H1 (cell line): Measurements from ENCODE around the gene NFASC. TPM values are rescaled to one million over a fixed set of nuclear protein-coding genes. Genes with fewer than 3 reads are reported as not detected.

Experiments used
- CTCF ChIA-PET: fragments of 300-600 bp; sonication (Branson Sonifier 250); formaldehyde crosslinking; loops from one replicate; lab custom pipeline; 2021; ENCODE audit not compliant: partially characterized antibody; lab: Charles Lee
- POLR2A ChIA-PET: fragments of 300-600 bp; sonication (Branson Sonifier 250); formaldehyde crosslinking; loops from one replicate; lab custom pipeline; 2021; ENCODE audit warnings: inconsistent platforms; ENCODE audit not compliant: partially characterized antibody; lab: Charles Lee
- DNase-seq, 2 experiments: peaks; one replicate each; pipeline versions ENCODE4 v3.0.0 to v3.0.0-alpha.2; 2010 to 2022; ENCODE audit warnings: low spot score in 2 of 2, low read depth in 1 of 2, mixed read lengths in 1 of 2
- FAIRE-seq: peaks from 2 replicates; lab custom pipeline; 2011; peaks lifted over from hg19 to GRCh38; lab: Jason Lieb, UNC
- H2AFZ ChIP-seq: 2 replicates; pipeline ENCODE4 v1.8.1; 2012; ENCODE audit warnings: low read length, inconsistent platforms
- H2AK5ac ChIP-seq: 2 replicates; pipeline ENCODE4 v1.6.1; 2013; ENCODE audit warnings: low read depth, low read length
- H2BK120ac ChIP-seq: replicated peaks from 2 replicates; pipeline ENCODE3; 2013; ENCODE audit warnings: low read depth, low read length, inconsistent platforms
- H2BK12ac ChIP-seq: 2 replicates; pipeline ENCODE4 v1.6.1; 2013; ENCODE audit warnings: low read depth, low read length
- H2BK15ac ChIP-seq: 2 replicates; pipeline ENCODE4 v1.6.1; 2013; ENCODE audit warnings: low read length
- H2BK20ac ChIP-seq: 2 replicates; pipeline ENCODE4 v1.6.1; 2013; ENCODE audit warnings: low read length
- H2BK5ac ChIP-seq: 2 replicates; pipeline ENCODE4 v1.6.1; 2013; ENCODE audit warnings: low read depth, low read length
- H3K14ac ChIP-seq: 2 replicates; pipeline ENCODE4 v1.6.1; 2013; ENCODE audit warnings: inconsistent platforms; ENCODE audit not compliant: insufficient read length
- H3K18ac ChIP-seq: 2 replicates; pipeline ENCODE4 v1.6.1; 2013; ENCODE audit warnings: low read length; ENCODE audit errors: extremely low read depth
- H3K23ac ChIP-seq: 2 replicates; pipeline ENCODE4 v1.6.1; 2013; ENCODE audit warnings: inconsistent platforms; ENCODE audit not compliant: insufficient read length
- H3K23me2 ChIP-seq: 2 replicates; pipeline ENCODE4 v1.6.1; 2013; ENCODE audit warnings: low read depth, low read length
- H3K27ac ChIP-seq: 2 replicates; pipeline ENCODE4 v1.6.1; 2011; ENCODE audit warnings: low read depth, low read length, inconsistent platforms
- H3K27me3 ChIP-seq, 4 experiments: replicated peaks in 1 of 4; 1 replicate in 1 of 4; 2 replicates in 3 of 4; pipeline versions ENCODE4 v1.6.1 to v1.8.1; 2011 to 2013; ENCODE audit warnings: low read length in 3 of 4, mild to moderate bottlenecking in 3 of 4, inconsistent platforms in 2 of 4, mixed read lengths in 2 of 4, moderate library complexity in 1 of 4; ENCODE audit not compliant: control insufficient read depth in 3 of 4, insufficient read depth in 3 of 4; ENCODE audit errors: extremely low read depth in 1 of 4
- H3K36me3 ChIP-seq, 4 experiments: 2 replicates each; pipeline versions ENCODE4 v1.6.1 to v1.8.1; 2011 to 2013; ENCODE audit warnings: mild to moderate bottlenecking in 4 of 4, low read length in 3 of 4, moderate library complexity in 2 of 4, control low read depth in 1 of 4, inconsistent platforms in 1 of 4; ENCODE audit not compliant: insufficient read depth in 4 of 4, control insufficient read depth in 2 of 4
- H3K4ac ChIP-seq: replicated peaks from 2 replicates; pipeline ENCODE3; 2013; ENCODE audit warnings: low read length, low read depth, mixed read lengths, inconsistent platforms; ENCODE audit not compliant: insufficient read length
- H3K4me1 ChIP-seq, 4 experiments: replicated peaks in 1 of 4; 1 replicate in 1 of 4; 2 replicates in 3 of 4; pipeline versions ENCODE4 v1.6.1 to v1.8.1; 2011 to 2013; ENCODE audit warnings: low read length in 3 of 4, inconsistent platforms in 2 of 4, mixed read lengths in 1 of 4; ENCODE audit not compliant: insufficient read depth in 4 of 4, control insufficient read depth in 3 of 4
- H3K4me2 ChIP-seq, 2 experiments: 2 replicates each; pipeline versions ENCODE4 v1.6.1 to v1.8.1; 2011 to 2013; ENCODE audit warnings: low read depth in 2 of 2, low read length in 2 of 2, control low read depth in 1 of 2, inconsistent platforms in 1 of 2, mild to moderate bottlenecking in 1 of 2; ENCODE audit not compliant: insufficient read depth in 1 of 2
- H3K4me3 ChIP-seq, 4 experiments: fragments of 200-600, 300-600 bp in 1 of 4; sonication (generic), shearing (Covaris generic), sonication (Bioruptor Twin) in 1 of 4; 2 replicates each; pipeline versions ENCODE4 v1.5.1 to v1.8.1; 2011 to 2016; ENCODE audit warnings: low read length in 4 of 4, low read depth in 3 of 4, control low read depth in 2 of 4, inconsistent platforms in 2 of 4, mild to moderate bottlenecking in 2 of 4, mixed read lengths in 1 of 4, moderate library complexity in 1 of 4; ENCODE audit not compliant: insufficient read depth in 2 of 4; ENCODE audit errors: extremely low read depth in 1 of 4
- H3K56ac ChIP-seq: replicated peaks from 2 replicates; pipeline ENCODE3; 2013; ENCODE audit warnings: low read depth, mild to moderate bottlenecking, mixed read lengths, low read length, inconsistent platforms; ENCODE audit not compliant: insufficient read length
- H3K79me1 ChIP-seq: 2 replicates; pipeline ENCODE4 v1.6.1; 2013; ENCODE audit warnings: low read depth, low read length, control low read depth
- H3K79me2 ChIP-seq, 2 experiments: 2 replicates each; pipeline versions ENCODE4 v1.6.1 to v1.8.1; 2012 to 2013; ENCODE audit warnings: low read length in 2 of 2, mild to moderate bottlenecking in 2 of 2, inconsistent platforms in 1 of 2; ENCODE audit not compliant: insufficient read depth in 2 of 2, control insufficient read depth in 1 of 2
- H3K9ac ChIP-seq, 4 experiments: replicated peaks in 1 of 4; 1 replicate in 1 of 4; 2 replicates in 3 of 4; pipeline versions ENCODE4 v1.6.1 to v1.8.1; 2011 to 2013; ENCODE audit warnings: low read depth in 3 of 4, low read length in 3 of 4, control low read depth in 2 of 4, mild to moderate bottlenecking in 2 of 4, moderate library complexity in 2 of 4, inconsistent platforms in 1 of 4; ENCODE audit errors: extremely low read depth in 1 of 4
- H3K9me3 ChIP-seq, 2 experiments: 2 replicates each; pipeline versions ENCODE4 v1.6.1 to v1.8.1; 2012 to 2013; ENCODE audit warnings: mild to moderate bottlenecking in 2 of 2, moderate library complexity in 2 of 2, control low read depth in 1 of 2, inconsistent platforms in 1 of 2, low read depth in 1 of 2, low read length in 1 of 2, mixed read lengths in 1 of 2; ENCODE audit not compliant: insufficient read depth in 2 of 2
- H4K20me1 ChIP-seq, 2 experiments: replicated peaks in 1 of 2; 2 replicates each; pipeline versions ENCODE3 to v1.8.1; 2011 to 2013; ENCODE audit warnings: inconsistent platforms in 2 of 2, low read length in 2 of 2, mild to moderate bottlenecking in 1 of 2; ENCODE audit not compliant: insufficient read depth in 2 of 2, control insufficient read depth in 1 of 2
- H4K5ac ChIP-seq: 2 replicates; pipeline ENCODE4 v1.6.1; 2013; ENCODE audit warnings: low read length, low read depth, mixed read lengths, inconsistent platforms; ENCODE audit not compliant: insufficient read length
- H4K8ac ChIP-seq: 2 replicates; pipeline ENCODE4 v1.8.0; 2013; ENCODE audit warnings: mild to moderate bottlenecking, moderate library complexity, low read length, inconsistent platforms; ENCODE audit not compliant: insufficient read depth; ENCODE audit errors: extremely low read depth
- H4K91ac ChIP-seq: replicated peaks from 2 replicates; pipeline ENCODE3; 2013; ENCODE audit warnings: low read length, mixed read lengths, inconsistent platforms; ENCODE audit not compliant: insufficient read length
- BRCA1 ChIP-seq: IDR thresholded peaks from 2 replicates; pipeline ENCODE4 v1.6.1; 2012; ENCODE audit warnings: low read depth, low read length, improper control_type of control experiment
- CHD1 ChIP-seq: IDR thresholded peaks from 2 replicates; pipeline ENCODE4 v1.6.1; 2012; ENCODE audit warnings: low read depth, low read length, improper control_type of control experiment
- CREB1 ChIP-seq: IDR thresholded peaks from 2 replicates; pipeline ENCODE4 v1.6.1; 2012; ENCODE audit warnings: inconsistent platforms
- FOSL1 ChIP-seq: IDR thresholded peaks from 2 replicates; pipeline ENCODE4 v1.6.1; 2011; ENCODE audit warnings: mild to moderate bottlenecking, low read depth, low read length, moderate library complexity; ENCODE audit not compliant: insufficient read depth
- GABPA ChIP-seq: IDR thresholded peaks from 2 replicates; pipeline ENCODE4 v1.6.1; 2011; ENCODE audit warnings: mild to moderate bottlenecking, low read length, moderate library complexity, borderline replicate concordance; ENCODE audit not compliant: insufficient read depth
- JUND ChIP-seq: IDR thresholded peaks from 2 replicates; pipeline ENCODE4 v1.6.1; 2011; ENCODE audit warnings: mild to moderate bottlenecking, improper control_type of control experiment, low read length
- MAFK ChIP-seq: IDR thresholded peaks from 2 replicates; pipeline ENCODE4 v1.6.1; 2012; ENCODE audit warnings: low read depth, mild to moderate bottlenecking, improper control_type of control experiment, low read length
- RBBP5 ChIP-seq: IDR thresholded peaks from 2 replicates; pipeline ENCODE4 v1.7.1; 2012; ENCODE audit warnings: low read depth, mild to moderate bottlenecking, inconsistent platforms, low read length, moderate library complexity, borderline replicate concordance
- RNF2 ChIP-seq: fragments of 200-900, 300-1000 bp; sonication (generic); IDR thresholded peaks from 2 replicates; pipeline ENCODE4 v1.7.1; 2016; ENCODE audit warnings: borderline replicate concordance, low read depth, mild to moderate bottlenecking, antibody characterized with exemption, low read length; ENCODE audit not compliant: poor library complexity, severe bottlenecking; ENCODE audit errors: missing control alignments
- SAP30 ChIP-seq: fragments of 300-600 bp; sonication (generic); IDR thresholded peaks from 2 replicates; pipeline ENCODE4 v1.7.1; 2012; ENCODE audit warnings: low read length, moderate library complexity, mild to moderate bottlenecking, inconsistent platforms; ENCODE audit not compliant: insufficient read depth, insufficient replicate concordance
- SIN3A ChIP-seq, 2 experiments: IDR thresholded peaks in 1 of 2; conservative IDR thresholded peaks in 1 of 2; 2 replicates each; pipeline ENCODE4 v1.6.1; 2011 to 2012; ENCODE audit warnings: low read length in 2 of 2, improper control_type of control experiment in 1 of 2, low read depth in 1 of 2, mild to moderate bottlenecking in 1 of 2
- SIX5 ChIP-seq: IDR thresholded peaks from 2 replicates; pipeline ENCODE4 v1.6.1; 2011; ENCODE audit warnings: mild to moderate bottlenecking, low read depth, low read length
- SP2 ChIP-seq: IDR thresholded peaks from 2 replicates; pipeline ENCODE4 v1.6.1; 2012; ENCODE audit warnings: mild to moderate bottlenecking, low read length, inconsistent platforms
- YY1 ChIP-seq: IDR thresholded peaks from 2 replicates; pipeline ENCODE4 v1.6.1; 2011; ENCODE audit warnings: low read depth, mild to moderate bottlenecking, low read length
- WGBS, 2 experiments: shearing (Covaris generic) in 1 of 2; methylation state at CpG; one replicate each; pipeline versions ENCODE4 v1.1.6 to v1.1.7; 2013 to 2015; ENCODE audit warnings: low lambda C conversion rate in 2 of 2, mixed read lengths in 2 of 2, inconsistent platforms in 1 of 2, low coverage in 1 of 2, missing lambda C conversion rate in 1 of 2; ENCODE audit not compliant: insufficient replicate concordance in 2 of 2, insufficient coverage in 1 of 2, insufficient read length in 1 of 2; ENCODE audit errors: extremely low coverage in 1 of 2, missing lambda C conversion rate in 1 of 2; 5-methylcytosine and 5-hydroxymethylcytosine counted together
- polyA plus RNA-seq, 7 experiments: library from polyadenylated mRNA; depleted of rRNA in 3 of 7; stranded (reverse) in 5 of 7; unstranded in 2 of 7; fragments of >200 nt in 5 of 7; fragments of 200-250 nt in 2 of 7; gene quantifications; 1 replicate in 5 of 7; 2 replicates in 1 of 7; 4 replicates in 1 of 7; pipeline versions ENCODE4 v1.2.1 to v1.2.3, GENCODE V29; 2011 to 2013; ENCODE audit warnings: missing spikeins in 2 of 7, mixed read lengths in 2 of 7
- total RNA-seq: library from RNA; stranded (reverse); fragmentation: NEBNext Ultra II Directional; extraction: Animal tissue kit (Norgen Biotek cat#: 25700); gene quantifications from 2 replicates; pipeline ENCODE4 v1.2.1, GENCODE V29; 2021

Gene NFASC
- total and polyA plus RNA-seq, 2 of the 8 experiments (the other 6 are each of a cell fraction or from before 2014, with no cell fraction given) = 5.0 to 15.2 TPM

GRCh38 chr1:204859861-204860267 is 10.8 kb upstream of the NFASC start:
- Histone ChIP-seq H2BK20ac (no peak overlapping the region), H3K79me2 (no peaks in the 10 kb centered on the region), H3K9ac (no peak overlapping the region), H3K4ac (no peak overlapping the region), H3K56ac (no peak overlapping the region), H3K79me1 (no peaks in the 10 kb centered on the region; the same call in 1 of the 2 replicates), H3K23me2 (no peaks in the 10 kb centered on the region; the same call in 1 of the 2 replicates), H4K8ac (no peak overlapping the region), H3K14ac (no peak overlapping the region), H4K20me1 (no peaks in the 10 kb centered on the region), H3K23ac (no peak overlapping the region), H3K27me3 (no peaks in the 10 kb centered on the region), H3K36me3 (no peaks in the 10 kb centered on the region), H3K4me2 (no peak overlapping the region), H2AFZ (no peak overlapping the region), H3K9me3 (no peaks in the 10 kb centered on the region), H2AK5ac (no peak overlapping the region), H2BK12ac (no peak overlapping the region), H2BK15ac (no peak overlapping the region), H3K4me3 (no peak overlapping the region), H4K91ac (no peak overlapping the region), H2BK5ac (no peak overlapping the region), H3K4me1 (peaks cover 2 to 5% (median 3%) of the 10 kb centered on the region in 4 experiments; a peak in 5 of 7 replicates), H3K27ac (no peak overlapping the region), H3K18ac (no peak overlapping the region), H4K5ac (no peak overlapping the region), H2BK120ac (no peak overlapping the region)
- DNase-seq (no peak), FAIRE-seq (no peak)
- POLR2A ChIA-PET = interaction anchor here (1.5 kb wide), 1 partner anchor 8 kb away, joined by 4 read pairs; no protein-coding TSS in a partner anchor
- CTCF ChIA-PET = interaction anchor here (0.6 to 2.0 kb wide), 6 partner anchors 8 to 155 kb away, joined by 3 to 6 read pairs (median 4); no protein-coding TSS in a partner anchor
- WGBS, 2 experiments = 73% methylated on average over 4 of the region's 4 CpGs; no CpG with 5 or more reads in 1 of the 2 experiments
- TF ChIP-seq SP2 (no peak), JUND (no peak), FOSL1 (no peak), CHD1 (no peak), MAFK (no peak), SIX5 (no peak), YY1 (no peak), SAP30 (no peak), SIN3A (conservative IDR thresholded peaks at IDR 0.05 in 1 of 2, IDR thresholded peaks at IDR 0.05 in 1 of 2; ENCODE audit: low read depth in 1 of 2, low read length in 2 of 2) (no peak), BRCA1 (no peak), CREB1 (no peak), GABPA (no peak), RBBP5 (no peak), RNF2 (no peak)
